Body of pancreas (tissue), 4 donors: ENCODE results near the gene WWOX.

ENCODE experiments used
- CTCF ChIP-seq, 7 experiments: fragments of 450-650 bp in 4 of 7; fragments of 200-600 bp in 3 of 7; sonication (generic) in 3 of 7; IDR thresholded peaks; one replicate each; pipeline ENCODE4 v1.5.1; 2016 to 2019; ENCODE audit warnings: antibody characterized with exemption in 7 of 7
- POLR2A ChIP-seq, 3 donors: fragments of 450-650 bp; IDR thresholded peaks; one replicate each; pipeline ENCODE4 v1.6.1; 2016; ENCODE audit warnings: antibody characterized with exemption in 3 of 3, mild to moderate bottlenecking in 2 of 3

- no peak for TF ChIP-seq CTCF (IDR thresholded peaks at IDR 0.05)
- no peak for TF ChIP-seq POLR2A (IDR thresholded peaks at IDR 0.05)
Measured at GRCh38 chr16:79217375-79218011, 1118.0 kb downstream of the WWOX start.
